HepG2 (cell line): ENCODE data around the gene HMG20B. TPM values are rescaled to one million over a fixed set of nuclear protein-coding genes. Genes with fewer than 3 reads are reported as not detected.

ENCODE experiments used
- ATAC-seq: fragments of 200-7000 bp; cut with Tn5 transposase; 3 replicates; pipeline ENCODE4 v1.9.1; 2020; ENCODE audit warnings: mild to moderate bottlenecking, moderate library complexity
- BruUV-seq: library from RNA; stranded (reverse); fragments of 400-500 nt; replicated peaks from 2 replicates; lab custom pipeline; 2021; lab: Mats Ljungman, UMichigan
- CTCF ChIA-PET: fragments of 300-600 bp; formaldehyde crosslinking; extraction: SDS; loops from one replicate; lab custom pipeline; 2021; ENCODE audit warnings: low total read pairs, inconsistent platforms, low intra/inter-chr PET ratio; lab: Yijun Ruan, JAX
- POLR2A ChIA-PET: fragments of 350-600 bp; sonication (Branson Sonifier 250); formaldehyde crosslinking; loops from one replicate; lab custom pipeline; 2020; ENCODE audit warnings: antibody characterized with exemption, inconsistent platforms; lab: Yijun Ruan, JAX
- DNase-seq: peaks from one replicate; pipeline ENCODE4 v3.0.0-alpha.2; 2015; ENCODE audit warnings: low spot score
- FAIRE-seq: peaks from 3 replicates; lab custom pipeline; 2011; peaks lifted over from hg19 to GRCh38; lab: Jason Lieb, UNC
- H2AFZ ChIP-seq: one replicate; pipeline ENCODE4 v1.6.1; 2011; ENCODE audit warnings: low read length, inconsistent platforms
- H3K27ac ChIP-seq: fragments of 300-600 bp; 3 replicates; pipeline ENCODE4 v1.8.0; 2011; ENCODE audit warnings: mixed run types, mild to moderate bottlenecking, mixed read lengths, low read length, inconsistent platforms; ENCODE audit not compliant: insufficient read depth; ENCODE audit errors: extremely low read length
- H3K27me3 ChIP-seq, 2 experiments: fragments of 200-600 bp in 1 of 2; 2 replicates in 1 of 2; 3 replicates in 1 of 2; pipeline versions ENCODE4 v1.6.0 to v1.8.0; 2011; ENCODE audit warnings: low read length in 2 of 2, mild to moderate bottlenecking in 2 of 2, moderate library complexity in 2 of 2, inconsistent platforms in 1 of 2; ENCODE audit not compliant: insufficient read depth in 2 of 2, control insufficient read depth in 1 of 2
- H3K36me3 ChIP-seq, 2 experiments: fragments of 200-600 bp in 1 of 2; replicated peaks in 1 of 2; 2 replicates in 1 of 2; 3 replicates in 1 of 2; pipeline versions ENCODE4 v1.5.1 to v1.8.0; 2011; ENCODE audit warnings: low read length in 2 of 2, inconsistent platforms in 1 of 2; ENCODE audit not compliant: insufficient read depth in 2 of 2, control insufficient read depth in 1 of 2
- H3K4me1 ChIP-seq: 2 replicates; pipeline ENCODE4 v1.5.1; 2012; ENCODE audit warnings: low read length, inconsistent platforms; ENCODE audit not compliant: insufficient read depth
- H3K4me2 ChIP-seq: 2 replicates; pipeline ENCODE4 v1.6.0; 2011; ENCODE audit warnings: low read depth, low read length, inconsistent platforms
- H3K4me3 ChIP-seq, 3 experiments: fragments of 200-600 bp in 1 of 3; sonication (generic), shearing (Covaris generic) in 1 of 3; replicated peaks in 1 of 3; 2 replicates each; pipeline ENCODE4 v1.5.1; 2011 to 2016; ENCODE audit warnings: low read length in 3 of 3, inconsistent platforms in 2 of 3, low read depth in 2 of 3, mild to moderate bottlenecking in 2 of 3, control low read depth in 1 of 3, mixed read lengths in 1 of 3; ENCODE audit not compliant: insufficient read depth in 1 of 3
- H3K79me2 ChIP-seq: one replicate; pipeline ENCODE4 v1.6.1; 2011; ENCODE audit warnings: low read length, inconsistent platforms; ENCODE audit not compliant: insufficient read depth
- H3K9ac ChIP-seq: 2 replicates; pipeline ENCODE4 v1.6.0; 2011; ENCODE audit warnings: mild to moderate bottlenecking, low read depth, low read length, inconsistent platforms; ENCODE audit not compliant: insufficient read depth
- H3K9me3 ChIP-seq: 2 replicates; pipeline ENCODE4 v1.5.1; 2012; ENCODE audit warnings: mild to moderate bottlenecking, low read length
- H4K20me1 ChIP-seq: 2 replicates; pipeline ENCODE4 v1.6.0; 2011; ENCODE audit warnings: inconsistent platforms, mild to moderate bottlenecking, low read length, moderate library complexity; ENCODE audit not compliant: insufficient read depth
- AGO1 ChIP-seq: fragments of 200-400 bp; formaldehyde crosslinking; IDR thresholded peaks from 2 replicates; pipeline ENCODE4 v1.6.1; 2017; ENCODE audit warnings: mild to moderate bottlenecking, low read depth, low read length, moderate library complexity; ENCODE audit not compliant: poor library complexity, severe bottlenecking
- AGO2 ChIP-seq: fragments of 200-400 bp; formaldehyde crosslinking; optimal IDR thresholded peaks from 2 replicates; pipeline ENCODE3; 2017; ENCODE audit warnings: mild to moderate bottlenecking, low read depth, low read length, moderate library complexity
- FOSL1 ChIP-seq: sonication (generic); formaldehyde crosslinking; IDR thresholded peaks from 2 replicates; pipeline ENCODE4 v1.9.0; 2021; ENCODE audit warnings: missing genetic modification reagents, borderline replicate concordance
- FOXJ3 ChIP-seq: sonication (generic); formaldehyde crosslinking; IDR thresholded peaks from 2 replicates; pipeline ENCODE4 v1.4.0; 2020; ENCODE audit warnings: missing genetic modification reagents, mild to moderate bottlenecking, borderline replicate concordance
- HOXA3 ChIP-seq: sonication (generic); formaldehyde crosslinking; IDR thresholded peaks from 2 replicates; pipeline ENCODE4 v1.5.0; 2020; ENCODE audit warnings: missing genetic modification reagents
- LBX2 ChIP-seq: sonication (generic); formaldehyde crosslinking; IDR thresholded peaks from 2 replicates; pipeline ENCODE4 v1.5.0; 2020; ENCODE audit warnings: missing genetic modification reagents, mild to moderate bottlenecking, borderline replicate concordance
- NCOR1 ChIP-seq: fragments of 200-600 bp; sonication (generic); IDR thresholded peaks from 2 replicates; pipeline ENCODE4 v1.7.0; 2017; ENCODE audit warnings: antibody characterized with exemption, low read length, borderline replicate concordance
- POLR2A ChIP-seq, 2 experiments: IDR thresholded peaks; 2 replicates each; pipeline ENCODE4 v1.6.1; 2011; ENCODE audit warnings: low read depth in 2 of 2, low read length in 2 of 2, mild to moderate bottlenecking in 1 of 2, moderate library complexity in 1 of 2; ENCODE audit not compliant: insufficient read depth in 1 of 2
- SMAD1 ChIP-seq: sonication (generic); formaldehyde crosslinking; IDR thresholded peaks from 2 replicates; pipeline ENCODE4 v1.4.0; 2020; ENCODE audit warnings: missing genetic modification reagents, low read depth, mild to moderate bottlenecking, borderline replicate concordance
- SP2 ChIP-seq: sonication (generic); formaldehyde crosslinking; IDR thresholded peaks from 2 replicates; pipeline ENCODE4 v1.5.1; 2020; ENCODE audit warnings: mild to moderate bottlenecking, missing genetic modification reagents
- STAT6 ChIP-seq: sonication (generic); formaldehyde crosslinking; IDR thresholded peaks from 2 replicates; pipeline ENCODE4 v1.4.0; 2020; ENCODE audit warnings: missing genetic modification reagents, mild to moderate bottlenecking, borderline replicate concordance
- WIZ ChIP-seq: sonication (generic); formaldehyde crosslinking; IDR thresholded peaks from 2 replicates; pipeline ENCODE4 v1.5.1; 2020; ENCODE audit warnings: mild to moderate bottlenecking, missing genetic modification reagents
- YEATS4 ChIP-seq: sonication (generic); formaldehyde crosslinking; IDR thresholded peaks from 2 replicates; pipeline ENCODE4 v1.4.0; 2020; ENCODE audit warnings: missing genetic modification reagents, borderline replicate concordance
- ZNF224 ChIP-seq: sonication (generic); formaldehyde crosslinking; IDR thresholded peaks from 2 replicates; pipeline ENCODE4 v1.5.0; 2020; ENCODE audit warnings: mild to moderate bottlenecking, missing genetic modification reagents
- WGBS: methylation state at CpG from one replicate; pipeline ENCODE4 v1.1.6; 2017; ENCODE audit warnings: low lambda C conversion rate; 5-methylcytosine and 5-hydroxymethylcytosine counted together
- in situ Hi-C: cut with HindIII; loops from 2 replicates; pipeline ENCODE4 v1.10.0; 2017; ENCODE audit warnings: low pct_unique_long_range_greater_than_20kb; ENCODE audit not compliant: extremely low pct_ligation_motif_present
- intact Hi-C: fragments of 100-400 bp; cut with micrococcal nuclease; formaldehyde crosslinking; loops from one replicate; pipeline ENCODE4 v1.10.0; 2022; ENCODE audit not compliant: unreplicated experiment
- polyA plus RNA-seq, 8 experiments: library from polyadenylated mRNA; depleted of rRNA in 3 of 8; stranded (reverse) in 7 of 8; unstranded in 1 of 8; fragments of >200 nt; fragmentation: Illumina TruSeq in 4 of 8; extraction: Trizol in 4 of 8; gene quantifications; 2 replicates each; pipeline versions ENCODE4 v1.2.1 to v1.2.3, GENCODE V29; 2011 to 2016; ENCODE audit warnings: low read depth in 4 of 8, missing spikeins in 1 of 8, mixed read lengths in 1 of 8; ENCODE audit not compliant: insufficient read depth in 1 of 8
- total RNA-seq, 5 experiments: library from RNA; depleted of rRNA; stranded (reverse); fragments of >200 nt; fragmentation: Illumina TruSeq; extraction: Trizol; gene quantifications; 2 replicates each; pipeline ENCODE4 v1.2.3, GENCODE V29; 2016; ENCODE audit warnings: low read depth in 1 of 5

Gene HMG20B
- total and polyA plus RNA-seq, 2 of the 13 experiments (the other 11 are each of a cell fraction or from before 2014, with no cell fraction given), result 23.9 to 29.2 TPM

GRCh38 chr19:3537101-3537437, 35.7 kb upstream of the HMG20B start:
- Histone ChIP-seq H3K4me2 (no peak overlapping the region), H2AFZ (no peak overlapping the region), H3K9me3 (no peaks in the 10 kb centered on the region), H3K4me1 (no peaks in the 10 kb centered on the region), H3K27me3 (no peaks in the 10 kb centered on the region), H3K4me3 (no peak overlapping the region), H3K36me3 (peaks cover 5 to 16% of the 10 kb centered on the region in 2 experiments; a peak in 4 of 5 replicates), H3K27ac (no peak overlapping the region), H3K9ac (no peak overlapping the region), H3K79me2 (no peaks in the 10 kb centered on the region), H4K20me1 (no peaks in the 10 kb centered on the region; the same call in 1 of the 2 replicates)
- in situ Hi-C loops (no loop called here), intact Hi-C loops (no loop called here)
- no peak for FAIRE-seq
- no peak for DNase-seq
- ATAC-seq, result no peak
- BruUV-seq, result no TSS peak
- WGBS, result 88% methylated on average over 13 of the region's 13 CpGs
- POLR2A ChIA-PET, result no interaction called here
- CTCF ChIA-PET, result no interaction called here
- TF ChIP-seq AGO1 (peak; percentile 37), FOSL1 (CRISPR knock-in tag) (no peak), NCOR1 (no peak), STAT6 (no peak), AGO2 (peak; percentile 52), FOXJ3 (CRISPR knock-in tag) (no peak), SP2 (CRISPR knock-in tag) (no peak), YEATS4 (CRISPR knock-in tag) (no peak), WIZ (no peak), ZNF224 (CRISPR knock-in tag) (no peak), SMAD1 (CRISPR knock-in tag) (no peak), POLR2A (IDR thresholded peaks at IDR 0.05; ENCODE audit: insufficient read depth in 1 of 2, low read depth in 2 of 2, low read length in 2 of 2) (no peak), LBX2 (CRISPR knock-in tag) (no peak), HOXA3 (no peak)
- TF ChIP-seq, all 625 proteins: peak for 2
